Lower leg skin (tissue), 4 donors: ENCODE measurements around the gene DEGS2. TPM values are rescaled to one million over a fixed set of nuclear protein-coding genes. Genes with fewer than 3 reads are reported as not detected.
"Not testable (repeated sequence)": the region's sequence is repeated elsewhere in the genome, so short reads cannot be mapped to it uniquely, and the experiment has no call there.

ENCODE experiments used
- DNase-seq, 2 donors: peaks; one replicate each; pipeline ENCODE4 v3.0.0-alpha.2; 2019; ENCODE audit warnings: low spot score in 2 of 2
- H3K4me3 ChIP-seq: fragments of 200-600 bp; sonication (generic); 2 replicates; pipeline ENCODE4 v1.5.1; 2017; ENCODE audit warnings: mild to moderate bottlenecking, low read depth; ENCODE audit not compliant: poor library complexity, severe bottlenecking
- POLR2A ChIP-seq, 2 donors: fragments of 450-650 bp; IDR thresholded peaks; one replicate each; pipeline ENCODE4 v1.6.1; 2016 to 2017; ENCODE audit warnings: antibody characterized with exemption in 2 of 2, mild to moderate bottlenecking in 1 of 2, moderate library complexity in 1 of 2
- WGBS, 2 donors: methylation state at CpG; one replicate each; pipeline ENCODE4 v1.1.5; 2018; 5-methylcytosine and 5-hydroxymethylcytosine counted together
- intact Hi-C: fragments of 100-400 bp; cut with DNase I; formaldehyde crosslinking; loops from one replicate; pipeline ENCODE4 v1.15.0; 2023; ENCODE audit warnings: low total_unique reads
- total RNA-seq, 4 donors: library from RNA; depleted of rRNA; stranded (reverse); fragments of >200 nt; gene quantifications; one replicate each; pipeline ENCODE4 v1.1.0, GENCODE V29; 2016
- TF ChIP-seq, protein P1 (sequence below), 3 donors: fragments of 450-650 bp; IDR thresholded peaks; one replicate each; pipeline ENCODE4 v1.5.1; 2016; ENCODE audit warnings: antibody characterized with exemption in 3 of 3, mild to moderate bottlenecking in 3 of 3, moderate library complexity in 2 of 3

The DEGS2 gene
- 100 to 1,000 TPM; 136 to 185 (median 164) TPM for total RNA-seq

DNA sequence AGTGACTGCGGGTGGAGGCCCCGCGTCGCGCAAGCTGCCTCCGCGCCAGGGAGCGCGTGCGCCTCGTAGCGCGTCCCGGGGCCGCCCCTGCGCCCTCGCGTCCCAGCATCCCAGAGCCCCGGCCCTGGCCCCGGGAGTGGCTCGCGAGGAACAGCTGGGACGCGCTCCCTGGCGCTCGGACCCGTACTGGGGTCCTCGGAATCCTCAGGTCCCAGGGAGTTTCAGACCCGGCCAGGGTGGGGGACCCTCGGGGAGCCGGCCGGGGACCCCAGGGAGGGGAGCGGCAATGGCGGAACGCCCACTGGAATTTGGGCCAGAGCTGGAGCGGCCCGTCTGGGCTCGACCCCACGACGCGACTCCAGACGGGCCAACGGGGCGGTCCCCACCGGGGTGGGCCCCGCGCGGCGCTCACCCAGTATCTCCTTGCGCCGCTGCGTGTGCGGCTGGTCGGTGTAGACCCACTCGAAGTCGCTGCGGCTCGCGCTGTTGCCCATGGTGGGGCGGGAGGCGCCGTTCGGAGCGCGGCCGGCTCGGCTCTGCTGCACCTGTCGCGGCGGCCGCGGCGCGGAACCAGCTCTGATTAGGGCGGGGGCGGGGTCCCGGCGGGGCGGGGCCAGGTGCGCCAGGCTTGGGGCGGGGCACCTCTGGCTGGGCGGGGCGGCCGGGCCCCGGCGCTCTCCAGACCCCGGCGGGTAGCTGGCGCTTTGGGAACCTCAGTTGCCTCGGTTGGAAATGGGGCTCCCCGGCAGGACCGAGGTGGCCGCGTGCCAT lies at the start of gene DEGS2:
DEGS2 (minus strand) TSS at position 552 of the 771 bp plus-strand sequence; CDS start at position 494, 58 bp downstream.
- H3K4me3 ChIP-seq, result peak within 1 kb of the TSS; percentile 8
- DNase-seq, result no peak
- intact Hi-C loops, result no loop called here
- 0 to 1% methylated on average over 1 to 62 of the region's 94 CpGs for WGBS, 2 donors
- TF ChIP-seq, protein P1, sequence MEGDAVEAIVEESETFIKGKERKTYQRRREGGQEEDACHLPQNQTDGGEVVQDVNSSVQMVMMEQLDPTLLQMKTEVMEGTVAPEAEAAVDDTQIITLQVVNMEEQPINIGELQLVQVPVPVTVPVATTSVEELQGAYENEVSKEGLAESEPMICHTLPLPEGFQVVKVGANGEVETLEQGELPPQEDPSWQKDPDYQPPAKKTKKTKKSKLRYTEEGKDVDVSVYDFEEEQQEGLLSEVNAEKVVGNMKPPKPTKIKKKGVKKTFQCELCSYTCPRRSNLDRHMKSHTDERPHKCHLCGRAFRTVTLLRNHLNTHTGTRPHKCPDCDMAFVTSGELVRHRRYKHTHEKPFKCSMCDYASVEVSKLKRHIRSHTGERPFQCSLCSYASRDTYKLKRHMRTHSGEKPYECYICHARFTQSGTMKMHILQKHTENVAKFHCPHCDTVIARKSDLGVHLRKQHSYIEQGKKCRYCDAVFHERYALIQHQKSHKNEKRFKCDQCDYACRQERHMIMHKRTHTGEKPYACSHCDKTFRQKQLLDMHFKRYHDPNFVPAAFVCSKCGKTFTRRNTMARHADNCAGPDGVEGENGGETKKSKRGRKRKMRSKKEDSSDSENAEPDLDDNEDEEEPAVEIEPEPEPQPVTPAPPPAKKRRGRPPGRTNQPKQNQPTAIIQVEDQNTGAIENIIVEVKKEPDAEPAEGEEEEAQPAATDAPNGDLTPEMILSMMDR (IDR thresholded peaks at IDR 0.05), result no peak
- TF ChIP-seq POLR2A (IDR thresholded peaks at IDR 0.05), result no peak

DNA sequence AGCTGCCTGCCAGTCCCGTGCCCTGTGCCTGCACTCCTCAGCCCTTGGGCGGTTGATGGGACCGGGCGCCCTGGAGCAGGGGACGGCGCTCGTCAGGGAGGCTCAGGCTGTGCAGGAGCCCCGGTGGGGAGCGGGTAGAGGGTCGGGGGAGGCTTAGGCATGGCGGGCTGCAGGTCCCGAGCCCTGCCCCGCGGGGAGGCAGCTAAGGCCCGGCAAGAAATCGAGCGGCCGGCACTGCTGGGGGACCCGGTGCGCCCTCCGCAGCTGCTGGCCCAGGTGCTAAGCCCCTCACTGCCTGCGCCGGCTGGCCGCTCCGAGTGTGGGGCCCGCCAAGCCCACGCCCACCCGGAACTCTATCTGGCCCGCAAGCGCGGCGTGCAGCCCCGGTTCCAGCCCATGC lies 48.7 kb upstream of the DEGS2 start:
- DNase-seq, intact Hi-C loops, H3K4me3 ChIP-seq: not testable (repeated sequence)
- WGBS, 2 donors, result 96 to 100% methylated on average over 9 to 33 of the region's 33 CpGs

DNA sequence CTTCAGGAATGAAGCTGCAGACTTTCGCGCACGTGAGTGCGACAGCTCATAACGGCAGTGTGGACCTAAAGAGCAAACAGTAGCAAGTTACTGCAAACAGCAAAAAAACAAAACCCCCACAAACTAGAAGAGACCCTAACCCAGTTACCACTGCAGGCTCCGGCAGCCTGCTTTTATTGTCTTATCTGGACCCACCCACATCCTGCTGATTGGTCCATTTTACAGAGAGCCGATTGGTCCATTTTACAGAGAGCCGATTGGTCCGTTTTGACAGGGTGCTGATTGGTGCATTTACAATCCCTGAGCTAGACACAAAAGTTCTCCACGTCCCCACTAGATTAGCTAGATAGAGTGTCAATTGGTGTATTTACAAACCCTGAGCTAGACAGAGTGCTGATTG lies 48.1 kb upstream of the DEGS2 start:
- H3K4me3 ChIP-seq, intact Hi-C loops: not testable (repeated sequence)
- 94 to 96% methylated on average over 10 of the region's 10 CpGs for WGBS, 2 donors

DNA sequence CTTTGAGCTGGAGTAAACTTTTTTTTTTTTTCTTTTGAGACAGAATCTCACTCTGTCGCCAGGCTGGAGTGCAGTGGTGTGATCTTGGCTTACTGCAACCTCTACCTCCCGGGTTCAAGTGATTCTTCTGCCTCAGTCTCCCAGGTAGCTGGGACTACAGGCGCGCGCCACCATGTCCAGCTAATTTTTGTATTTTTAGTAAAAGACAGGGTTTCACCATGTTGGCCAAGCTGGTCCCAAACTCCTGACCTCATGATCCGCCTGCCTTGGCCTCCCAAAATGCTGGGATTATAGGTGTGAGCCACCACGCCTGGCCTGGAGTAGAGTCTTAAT lies 45.4 kb upstream of the DEGS2 start:
- H3K4me3 ChIP-seq, intact Hi-C loops, DNase-seq: not testable (repeated sequence)
- WGBS, 2 donors, result 93 to 95% methylated on average over 7 of the region's 7 CpGs

More for the DNA sequence above, 48.1 kb upstream of the DEGS2 start:
- DNase-seq, result not testable (repeated sequence)

DNA sequence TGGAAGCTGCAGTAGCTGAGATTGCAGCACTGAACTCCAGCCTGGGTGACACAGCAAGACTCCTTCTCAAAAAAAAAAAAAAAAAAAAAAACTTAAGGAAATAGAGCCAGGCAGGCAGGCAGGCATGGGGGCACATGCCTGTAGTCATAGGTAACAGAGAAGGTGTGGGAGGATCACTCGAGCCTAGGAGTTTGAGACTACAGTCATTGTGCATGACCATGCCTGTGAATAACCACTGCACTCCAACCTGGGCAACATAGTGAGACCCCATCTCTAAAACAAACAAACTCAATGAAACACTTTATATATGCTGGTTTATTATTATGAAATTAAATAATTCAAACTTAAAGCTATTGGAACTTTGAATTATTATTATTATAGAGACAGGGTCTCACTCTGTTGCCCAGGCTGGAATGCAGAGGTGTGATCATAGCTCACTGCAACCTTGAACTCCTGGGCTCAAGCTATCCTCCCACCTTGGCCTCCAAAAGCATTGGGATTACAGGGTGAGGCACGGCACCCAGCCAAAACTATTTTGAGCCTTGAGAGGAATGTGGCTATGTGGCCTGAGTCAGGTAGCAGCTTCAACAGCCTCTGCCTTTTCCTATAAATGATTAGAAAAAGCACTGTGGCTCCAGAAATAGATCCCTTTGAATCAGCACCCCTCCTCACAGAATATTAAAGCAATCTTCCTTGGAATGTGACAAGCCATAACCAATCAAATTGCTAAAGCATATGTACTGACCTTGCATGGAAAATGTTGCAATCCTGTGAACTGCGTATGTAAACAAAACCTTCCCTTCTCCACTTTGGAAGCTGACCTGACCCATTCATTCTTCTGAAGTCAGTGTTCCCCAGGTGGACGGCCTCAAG lies 44.8 kb upstream of the DEGS2 start:
- TF ChIP-seq POLR2A (IDR thresholded peaks at IDR 0.05), result no peak
- TF ChIP-seq, protein P1 (IDR thresholded peaks at IDR 0.05), result no peak
- intact Hi-C loops, result no loop called here
- no peak for DNase-seq
- WGBS, 2 donors, result 61 to 64% methylated on average over 4 of the region's 4 CpGs
- H3K4me3 ChIP-seq, result no peak overlapping the region

DNA sequence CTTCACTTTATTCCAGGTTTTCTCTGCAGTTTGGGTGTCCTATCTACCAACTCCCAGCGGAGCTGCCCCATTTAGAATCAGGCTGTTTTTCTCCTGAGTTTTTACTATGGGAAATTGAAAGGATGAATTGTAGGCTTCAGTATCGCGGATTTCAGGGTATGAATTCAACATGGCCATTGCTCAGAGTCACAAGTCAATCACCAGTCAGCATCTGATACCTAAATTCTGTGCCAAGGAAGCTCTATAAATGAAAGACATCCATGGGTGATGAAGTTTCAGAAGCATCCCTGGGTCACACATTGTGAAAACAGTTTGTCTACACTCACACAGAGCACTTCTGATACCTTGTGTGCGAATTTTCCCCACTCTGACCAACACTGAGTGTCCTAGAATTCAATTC lies 43.7 kb upstream of the DEGS2 start:
- intact Hi-C loops, result no loop called here
- WGBS, 2 donors, result 79 to 92% methylated on average over 4 of the region's 4 CpGs
- no peak for DNase-seq
- H3K4me3 ChIP-seq, result no peak overlapping the region
- TF ChIP-seq POLR2A (IDR thresholded peaks at IDR 0.05), result no peak
- TF ChIP-seq, protein P1 (IDR thresholded peaks at IDR 0.05), result no peak

DNA sequence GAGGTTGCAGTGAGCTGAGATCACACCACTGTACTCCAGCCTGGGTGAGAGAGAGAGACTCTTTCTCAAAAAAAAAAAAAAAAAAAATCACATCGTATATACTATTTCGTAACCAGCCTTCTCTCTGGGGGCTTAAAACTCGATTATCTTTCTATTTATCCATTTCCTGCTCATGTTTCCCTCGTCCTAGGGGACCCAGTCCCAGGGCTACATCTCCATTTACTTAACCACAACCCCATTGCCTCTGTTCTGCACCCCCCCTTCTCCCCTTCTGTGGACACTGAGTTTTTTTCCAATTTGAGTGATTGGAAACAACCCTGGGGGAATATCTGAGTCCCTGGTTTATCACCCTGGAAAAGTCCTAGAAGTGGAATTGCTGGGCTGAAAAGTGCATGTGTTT lies 43.3 kb upstream of the DEGS2 start:
- TF ChIP-seq POLR2A (IDR thresholded peaks at IDR 0.05), result no peak
- TF ChIP-seq, protein P1 (IDR thresholded peaks at IDR 0.05), result no peak
- WGBS, 2 donors, result 55 to 59% methylated on average over 4 of the region's 4 CpGs
- DNase-seq, result no peak
- H3K4me3 ChIP-seq, result no peak overlapping the region
- intact Hi-C loops, result no loop called here
